Esophagus squamous epithelium (tissue), 5 donors: Measurements from ENCODE around the gene RNF215. TPM values are rescaled to one million over a fixed set of nuclear protein-coding genes. Genes with fewer than 3 reads are reported as not detected.
A peak's percentile ranks its signal among the peaks of the same experiment; 100 is the strongest.

Source experiments
- DNase-seq: peaks from one replicate; lab custom pipeline; 2025; lab: John Stamatoyannopoulos, UW
- H3K27ac ChIP-seq, 4 donors: fragments of 200-600 bp; sonication (generic); one replicate each; pipeline ENCODE4 v1.5.1; 2016 to 2019; ENCODE audit warnings: mild to moderate bottlenecking in 1 of 4
- H3K27me3 ChIP-seq, 4 donors: fragments of 200-600 bp; sonication (generic); 1 replicate in 3 of 4; 2 replicates in 1 of 4; pipeline versions ENCODE4 v1.5.1 to v1.6.0; 2017 to 2021; ENCODE audit warnings: antibody characterized with exemption in 1 of 4
- H3K36me3 ChIP-seq, 3 donors: fragments of 200-600 bp; sonication (generic); one replicate each; pipeline ENCODE4 v1.5.1; 2016 to 2019
- H3K4me1 ChIP-seq, 3 donors: fragments of 200-600 bp; sonication (generic); one replicate each; pipeline ENCODE4 v1.5.1; 2017 to 2019
- H3K4me3 ChIP-seq, 4 donors: fragments of 200-600 bp; sonication (generic); 1 replicate in 3 of 4; 2 replicates in 1 of 4; pipeline ENCODE4 v1.5.1; 2016 to 2019; ENCODE audit warnings: mild to moderate bottlenecking in 2 of 4, moderate library complexity in 1 of 4
- H3K9me3 ChIP-seq, 3 donors: fragments of 200-600 bp; sonication (generic); one replicate each; pipeline ENCODE4 v1.5.1; 2016 to 2019
- POLR2A ChIP-seq, 4 donors: fragments of 450-650 bp; IDR thresholded peaks; one replicate each; pipeline ENCODE4 v1.6.1; 2017; ENCODE audit warnings: antibody characterized with exemption in 4 of 4, mild to moderate bottlenecking in 4 of 4, moderate library complexity in 3 of 4
- WGBS, 2 donors: methylation state at CpG; one replicate each; pipeline ENCODE4 v1.1.5; 2018; 5-methylcytosine and 5-hydroxymethylcytosine counted together
- intact Hi-C: fragments of 100-400 bp; cut with DNase I; formaldehyde crosslinking; loops from one replicate; pipeline ENCODE4 v1.15.0; 2022
- total RNA-seq, 4 donors: library from RNA; depleted of rRNA; stranded (reverse); fragments of >200 nt; gene quantifications; one replicate each; pipeline ENCODE4 v1.1.0, GENCODE V29; 2016
- TF ChIP-seq, protein P1 (sequence below), 6 experiments: fragments of 450-650 bp in 4 of 6; fragments of 200-600 bp in 2 of 6; sonication (generic) in 2 of 6; IDR thresholded peaks; one replicate each; pipeline ENCODE4 v1.5.1; 2016 to 2019; ENCODE audit warnings: antibody characterized with exemption in 6 of 6, mild to moderate bottlenecking in 4 of 6, moderate library complexity in 4 of 6
- donor health status: DM: yes; HTN: yes; CAD: no.

RNF215 gene
- total RNA-seq, 4 donors from 2014 or later: 2.3 to 8.4 (median 3.9) TPM

DNA sequence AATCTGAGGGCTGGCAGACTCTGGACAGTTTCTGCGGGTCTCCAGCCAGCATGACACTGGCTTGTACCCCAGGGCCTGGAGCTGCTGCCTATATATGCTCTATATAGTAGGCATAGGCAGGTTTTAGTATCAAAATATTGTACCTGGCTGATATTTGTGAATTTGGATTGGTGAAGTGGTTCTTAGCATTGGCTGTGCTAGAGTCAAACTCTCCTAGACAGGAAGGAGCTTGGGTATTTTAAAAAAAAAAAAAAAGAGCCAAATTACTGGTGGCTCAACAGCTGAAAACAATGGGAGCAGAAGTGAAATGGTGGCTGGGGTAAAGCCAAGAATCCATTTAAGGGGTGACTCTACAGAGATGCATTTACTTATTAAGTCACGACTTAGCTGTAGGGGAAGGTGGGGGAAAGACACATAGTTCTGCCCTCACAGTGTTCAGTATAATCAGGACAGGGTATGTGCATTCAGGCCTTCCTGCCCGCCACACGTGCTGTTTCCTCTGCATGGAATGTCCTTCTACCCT lies 27.4 kb upstream of the RNF215 start:
- H3K9me3 ChIP-seq: no peaks in the 10 kb centered on the region
- peaks cover 0 to 99% (median 17%) of the 10 kb centered on the region in 3 donors for H3K36me3 ChIP-seq
- no peak for DNase-seq
- intact Hi-C loops: no loop called here
- no peaks in the 10 kb centered on the region for H3K27me3 ChIP-seq
- no peak for TF ChIP-seq POLR2A (IDR thresholded peaks at IDR 0.05)
- TF ChIP-seq, protein P1, sequence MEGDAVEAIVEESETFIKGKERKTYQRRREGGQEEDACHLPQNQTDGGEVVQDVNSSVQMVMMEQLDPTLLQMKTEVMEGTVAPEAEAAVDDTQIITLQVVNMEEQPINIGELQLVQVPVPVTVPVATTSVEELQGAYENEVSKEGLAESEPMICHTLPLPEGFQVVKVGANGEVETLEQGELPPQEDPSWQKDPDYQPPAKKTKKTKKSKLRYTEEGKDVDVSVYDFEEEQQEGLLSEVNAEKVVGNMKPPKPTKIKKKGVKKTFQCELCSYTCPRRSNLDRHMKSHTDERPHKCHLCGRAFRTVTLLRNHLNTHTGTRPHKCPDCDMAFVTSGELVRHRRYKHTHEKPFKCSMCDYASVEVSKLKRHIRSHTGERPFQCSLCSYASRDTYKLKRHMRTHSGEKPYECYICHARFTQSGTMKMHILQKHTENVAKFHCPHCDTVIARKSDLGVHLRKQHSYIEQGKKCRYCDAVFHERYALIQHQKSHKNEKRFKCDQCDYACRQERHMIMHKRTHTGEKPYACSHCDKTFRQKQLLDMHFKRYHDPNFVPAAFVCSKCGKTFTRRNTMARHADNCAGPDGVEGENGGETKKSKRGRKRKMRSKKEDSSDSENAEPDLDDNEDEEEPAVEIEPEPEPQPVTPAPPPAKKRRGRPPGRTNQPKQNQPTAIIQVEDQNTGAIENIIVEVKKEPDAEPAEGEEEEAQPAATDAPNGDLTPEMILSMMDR (IDR thresholded peaks at IDR 0.05): no peak
- no peak overlapping the region for H3K4me3 ChIP-seq
- 68 to 69% methylated on average over 3 to 4 of the region's 4 CpGs for whole genome bisulfite sequencing, 2 donors
- H3K27ac ChIP-seq: peak overlapping the region in 1 of 4 donors; percentile 25
- H3K4me1 ChIP-seq: peaks cover 0 to 33% (median 3%) of the 10 kb centered on the region in 3 donors

DNA sequence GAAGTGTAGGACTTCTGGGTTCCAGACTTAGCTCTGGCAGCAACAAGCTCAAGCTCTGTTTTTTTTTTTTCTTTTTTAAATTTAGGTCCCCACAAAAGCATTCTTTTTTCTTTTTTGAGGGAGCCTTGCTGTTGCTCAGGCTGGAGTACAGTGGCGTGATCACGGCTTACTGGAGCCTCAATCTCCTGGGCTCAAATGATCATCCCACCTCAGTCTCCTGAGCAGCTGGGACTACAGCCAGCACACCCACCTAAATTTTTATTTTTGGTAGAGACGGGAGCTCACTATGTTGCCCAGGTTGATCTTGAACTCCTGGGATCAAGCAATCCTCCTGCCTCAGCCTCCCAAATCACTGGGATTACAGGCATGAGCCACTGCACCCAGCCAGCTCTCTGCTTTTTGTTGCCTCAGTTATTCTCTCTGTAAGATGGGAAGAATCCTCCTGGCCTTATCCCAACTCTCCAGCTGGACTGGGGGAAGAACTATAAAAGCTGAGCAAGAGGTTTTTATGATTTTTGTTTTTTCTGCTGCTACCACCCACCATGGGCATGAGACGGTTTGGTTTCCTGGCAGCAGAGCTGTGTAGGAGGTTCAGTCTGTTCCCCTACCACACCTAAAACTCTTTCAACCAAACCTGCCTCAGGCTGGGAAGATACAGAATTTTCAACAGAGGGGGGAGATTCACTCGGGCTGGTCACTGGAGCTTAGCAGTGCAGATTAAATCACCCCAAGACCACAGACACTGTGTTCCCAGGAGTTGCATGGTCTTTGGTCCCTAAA lies 26.7 kb upstream of the RNF215 start:
- no peak for DNase-seq
- H3K4me1 ChIP-seq: peaks cover 0 to 28% (median 3%) of the 10 kb centered on the region in 3 donors
- no peak overlapping the region for H3K4me3 ChIP-seq
- peak overlapping the region in 1 of 4 donors; percentile 25 for H3K27ac ChIP-seq
- WGBS, 2 donors: 68 to 96% methylated on average over 3 to 5 of the region's 5 CpGs
- H3K27me3 ChIP-seq: no peaks in the 10 kb centered on the region
- no peak for TF ChIP-seq POLR2A (IDR thresholded peaks at IDR 0.05)
- TF ChIP-seq, protein P1 (IDR thresholded peaks at IDR 0.05): no peak
- H3K36me3 ChIP-seq: peaks cover 0 to 100% (median 20%) of the 10 kb centered on the region in 3 donors
- intact Hi-C loops: no loop called here
- no peaks in the 10 kb centered on the region for H3K9me3 ChIP-seq

DNA sequence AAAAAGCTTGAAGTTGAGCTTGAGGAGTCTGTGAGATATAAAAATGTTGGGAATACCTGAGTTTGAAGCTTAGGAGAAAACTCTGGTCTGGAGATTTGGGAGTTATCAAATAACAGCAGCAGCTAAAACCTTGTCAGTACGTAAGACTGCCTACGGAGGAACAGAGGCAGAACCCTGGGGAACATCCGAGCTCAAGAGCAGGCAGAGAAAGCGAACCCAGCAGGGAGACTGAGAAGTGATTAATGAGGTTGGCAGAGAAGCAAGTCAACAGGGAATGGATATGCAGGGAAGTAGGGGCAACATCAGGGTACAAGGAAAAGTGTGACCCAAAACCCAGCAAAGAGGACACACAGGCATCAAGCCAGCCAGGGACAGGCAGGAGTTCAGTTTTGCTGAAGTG lies 25.8 kb upstream of the RNF215 start:
- Histone ChIP-seq H3K4me3 (no peak overlapping the region), H3K27me3 (no peaks in the 10 kb centered on the region), H3K4me1 (peaks cover 0 to 24% (median 3%) of the 10 kb centered on the region in 3 donors), H3K36me3 (peaks cover 0 to 100% (median 29%) of the 10 kb centered on the region in 3 donors), H3K9me3 (no peaks in the 10 kb centered on the region), H3K27ac (no peak overlapping the region)
- 83 to 85% methylated on average over 4 of the region's 4 CpGs for WGBS, 2 donors
- TF ChIP-seq, protein P1 (IDR thresholded peaks at IDR 0.05): no peak
- TF ChIP-seq POLR2A (IDR thresholded peaks at IDR 0.05): no peak
- intact Hi-C loops: no loop called here
- DNase-seq: no peak

DNA sequence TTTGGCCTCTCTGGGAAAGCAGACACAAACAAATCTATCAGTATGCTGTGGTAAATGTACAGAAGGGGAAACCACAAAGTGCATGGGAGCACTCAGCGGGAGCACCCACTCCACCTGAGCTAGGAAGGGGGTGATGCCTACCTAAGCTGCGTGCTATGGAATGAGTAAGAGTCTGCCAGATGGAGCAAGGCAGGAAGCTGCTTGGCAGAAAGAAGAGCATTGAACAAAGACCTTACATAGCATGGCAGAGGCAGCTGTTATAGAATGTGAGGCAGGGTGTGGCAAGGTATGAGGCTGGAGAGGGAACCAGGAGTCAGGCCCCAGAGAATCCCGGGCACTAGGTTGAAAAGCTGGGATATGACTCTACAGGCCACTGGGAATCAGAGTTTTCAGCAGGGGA lies 24.6 kb upstream of the RNF215 start:
- peak overlapping the region in 1 of 4 donors; percentile 19 for H3K27ac ChIP-seq
- TF ChIP-seq, protein P1 (IDR thresholded peaks at IDR 0.05): no peak
- no peak for TF ChIP-seq POLR2A (IDR thresholded peaks at IDR 0.05)
- 58 to 59% methylated on average over 3 of the region's 3 CpGs for WGBS, 2 donors
- H3K9me3 ChIP-seq: no peaks in the 10 kb centered on the region
- intact Hi-C loops: no loop called here
- no peak for DNase-seq
- H3K4me3 ChIP-seq: no peak overlapping the region
- no peaks in the 10 kb centered on the region for H3K27me3 ChIP-seq
- peaks cover 0 to 24% (median 3%) of the 10 kb centered on the region in 3 donors for H3K4me1 ChIP-seq
- peaks cover 4 to 100% (median 22%) of the 10 kb centered on the region in 3 donors for H3K36me3 ChIP-seq
